NCI-H128 (cell line): Measurements from ENCODE around the gene TDRD9.

ENCODE experiments used
- DNase-seq: peaks from one replicate; lab custom pipeline; 2025; ENCODE audit not compliant: unreplicated experiment; lab: John Stamatoyannopoulos, UW

The TDRD9 gene

GRCh38 chr14:104020471-104020870 is 92.2 kb downstream of the TDRD9 start:
- DNase-seq: no peak

GRCh38 chr14:104023325-104024055 is 95.2 kb downstream of the TDRD9 start:
- no peak for DNase-seq

GRCh38 chr14:104025534-104025933 is 97.3 kb downstream of the TDRD9 start:
- DNase-seq: no peak

- DNase-seq: no peak
Measured at GRCh38 chr14:104026024-104026423, 97.8 kb downstream of the TDRD9 start.

GRCh38 chr14:104030958-104031357 is 102.7 kb downstream of the TDRD9 start:
- DNase-seq: peak; percentile 53

- DNase-seq: peak; percentile 51
Measured at GRCh38 chr14:104031384-104031783, 103.1 kb downstream of the TDRD9 start.

GRCh38 chr14:104034976-104035699 is 106.9 kb downstream of the TDRD9 start:
- no peak for DNase-seq

- DNase-seq: no peak
Measured at GRCh38 chr14:104036212-104036611, 108.0 kb downstream of the TDRD9 start.

- no peak for DNase-seq
Measured at GRCh38 chr14:104037074-104037473, 108.8 kb downstream of the TDRD9 start.

- DNase-seq: no peak
Measured at GRCh38 chr14:104037903-104038302, 109.6 kb downstream of the TDRD9 start.

GRCh38 chr14:104039214-104039613 is 111.0 kb downstream of the TDRD9 start:
- no peak for DNase-seq

- DNase-seq: no peak
Measured at GRCh38 chr14:104040539-104040938, 112.3 kb downstream of the TDRD9 start.

- no peak for DNase-seq
Measured at GRCh38 chr14:104041430-104042104, 113.3 kb downstream of the TDRD9 start.

GRCh38 chr14:104044016-104044415 is 115.8 kb downstream of the TDRD9 start:
- no peak for DNase-seq

GRCh38 chr14:104047761-104048160 is 119.5 kb downstream of the TDRD9 start:
- DNase-seq: no peak

- no peak for DNase-seq
Measured at GRCh38 chr14:104048758-104049507, 120.7 kb downstream of the TDRD9 start.

- no peak for DNase-seq
Measured at GRCh38 chr14:104049576-104050240, 121.5 kb downstream of the TDRD9 start.

GRCh38 chr14:104051092-104051813 is 123.0 kb downstream of the TDRD9 start:
- no peak for DNase-seq

- no peak for DNase-seq
Measured at GRCh38 chr14:104054222-104054905, 126.1 kb downstream of the TDRD9 start.
